Karpas-422 (cell line): ENCODE results near the gene IRAK4. TPM values are rescaled to one million over a fixed set of nuclear protein-coding genes. Genes with fewer than 3 reads are reported as not detected.

Experiments used
- DNase-seq: peaks from one replicate; pipeline ENCODE4 v3.0.0-alpha.2; 2015
- H2AFZ ChIP-seq: fragments of 200-600 bp; sonication (generic); 2 replicates; pipeline ENCODE4 v1.6.1; 2014; ENCODE audit warnings: antibody characterized with exemption, low read length, mixed read lengths
- H3K27ac ChIP-seq: fragments of 200-600 bp; sonication (generic); 2 replicates; pipeline ENCODE4 v1.5.1; 2014; ENCODE audit warnings: mild to moderate bottlenecking, low read length, moderate library complexity
- H3K27me3 ChIP-seq: fragments of 200-600 bp; sonication (generic); 2 replicates; pipeline ENCODE4 v1.6.1; 2014; ENCODE audit warnings: low read length, mixed read lengths
- H3K36me3 ChIP-seq: fragments of 200-600 bp; sonication (generic); 2 replicates; pipeline ENCODE4 v1.6.1; 2014; ENCODE audit warnings: low read length, mixed read lengths; ENCODE audit not compliant: insufficient read depth
- H3K4me1 ChIP-seq: fragments of 200-600 bp; sonication (generic); 2 replicates; pipeline ENCODE4 v1.6.1; 2014; ENCODE audit warnings: mild to moderate bottlenecking, low read length, mixed read lengths
- H3K4me2 ChIP-seq: fragments of 200-600 bp; sonication (generic); 2 replicates; pipeline ENCODE4 v1.6.1; 2014; ENCODE audit warnings: low read length, low read depth, mild to moderate bottlenecking; ENCODE audit not compliant: poor library complexity, severe bottlenecking
- H3K4me3 ChIP-seq: fragments of 200-600 bp; sonication (generic); 2 replicates; pipeline ENCODE4 v1.5.1; 2014; ENCODE audit warnings: mild to moderate bottlenecking, antibody characterized with exemption, low read length, mixed read lengths
- H3K79me2 ChIP-seq: fragments of 200-600 bp; sonication (generic); 2 replicates; pipeline ENCODE4 v1.6.1; 2014; ENCODE audit warnings: mild to moderate bottlenecking, low read length, mixed read lengths
- H3K9ac ChIP-seq: fragments of 200-600 bp; sonication (generic); 2 replicates; pipeline ENCODE4 v1.6.0; 2014; ENCODE audit warnings: low read length
- H3K9me2 ChIP-seq: fragments of 200-600 bp; sonication (generic), shearing (Covaris generic); replicated peaks from 2 replicates; pipeline ENCODE4 v1.6.0; 2014; ENCODE audit warnings: mild to moderate bottlenecking, low read length, moderate library complexity; ENCODE audit not compliant: insufficient read depth
- H3K9me3 ChIP-seq: fragments of 300-700, 200-600 bp; sonication (generic); 2 replicates; pipeline ENCODE4 v1.6.1; 2014; ENCODE audit warnings: low read length, mixed read lengths
- H4K20me1 ChIP-seq: fragments of 200-600 bp; sonication (generic); 2 replicates; pipeline ENCODE4 v1.6.1; 2014; ENCODE audit warnings: mild to moderate bottlenecking, antibody characterized with exemption, low read length, low read depth; ENCODE audit not compliant: insufficient read depth
- total RNA-seq: library from RNA; depleted of rRNA; stranded (reverse); fragments of >200 nt; shearing (Covaris generic); gene quantifications from 2 replicates; pipeline ENCODE4 v1.2.3, GENCODE V29; 2014; ENCODE audit warnings: low replicate concordance; rRNA removed

IRAK4 gene
- 31.0 and 53.6 TPM in 2 replicates for total RNA-seq

GRCh38 chr12:43758728-43759563, at the start of gene IRAK4, which contains the start of gene PUS7L:
Gene IRAK4, plus strand, starts transcription at chr12:43758951. Its CDS starts 9,161 bp downstream, at chr12:43768112.
Gene PUS7L, minus strand, starts transcription at chr12:43758790. Its CDS starts 3,545 bp downstream, at chr12:43755245.
- Histone ChIP-seq H3K4me1 (peaks cover 46% of the 10 kb centered on the region), H3K27ac (peak within 1 kb of the TSS; percentile 75), H3K79me2 (peaks cover 89% of the 10 kb centered on the region)

DNA sequence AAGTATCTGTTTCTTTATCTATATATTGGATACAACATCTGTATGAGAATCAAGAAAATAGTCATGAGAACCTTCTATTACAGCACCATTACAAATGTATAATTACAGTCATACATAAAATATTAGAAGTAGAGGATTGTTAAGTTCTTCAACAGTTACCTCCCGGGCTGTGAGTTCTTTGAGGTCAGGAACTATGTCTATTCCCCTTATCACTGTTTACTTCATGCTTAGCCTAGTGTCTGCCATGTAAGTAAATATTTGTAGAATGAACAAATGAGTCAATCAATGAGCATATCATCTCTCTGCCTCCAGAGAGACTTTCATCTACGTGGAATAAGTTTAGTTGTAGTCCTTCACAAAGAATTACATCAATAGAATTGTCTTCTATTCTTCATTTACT, 47.4 kb upstream of the IRAK4 start:
- no peaks in the 10 kb centered on the region for H3K27me3 ChIP-seq
- H3K9me3 ChIP-seq: no peaks in the 10 kb centered on the region
- no peak for DNase-seq
- H3K4me3 ChIP-seq: no peak overlapping the region
- no peaks in the 10 kb centered on the region for H3K9me2 ChIP-seq
- H3K27ac ChIP-seq: no peak overlapping the region
- H3K9ac ChIP-seq: no peak overlapping the region
- no peaks in the 10 kb centered on the region for H4K20me1 ChIP-seq
- no peaks in the 10 kb centered on the region for H3K79me2 ChIP-seq
- H3K36me3 ChIP-seq: no peaks in the 10 kb centered on the region
- H2AFZ ChIP-seq: no peak overlapping the region
- H3K4me2 ChIP-seq: no peak overlapping the region
- peaks cover 3% of the 10 kb centered on the region for H3K4me1 ChIP-seq

More at GRCh38 chr12:43758728-43759563, at the start of gene IRAK4, which contains the start of gene PUS7L:
- Histone ChIP-seq H3K27me3 (no peaks in the 10 kb centered on the region), H3K9ac (peak within 1 kb of the TSS; percentile 77), H3K9me2 (no peaks in the 10 kb centered on the region), H3K4me2 (peak within 1 kb of the TSS; percentile 97), H3K36me3 (peaks cover 18% of the 10 kb centered on the region), H3K9me3 (no peaks in the 10 kb centered on the region), H4K20me1 (no peaks in the 10 kb centered on the region), H3K4me3 (peak within 1 kb of the TSS; percentile 79), H2AFZ (peak within 1 kb of the TSS; percentile 31; the same call in 1 of the 2 replicates)
- DNase-seq: peak; percentile 99

DNA sequence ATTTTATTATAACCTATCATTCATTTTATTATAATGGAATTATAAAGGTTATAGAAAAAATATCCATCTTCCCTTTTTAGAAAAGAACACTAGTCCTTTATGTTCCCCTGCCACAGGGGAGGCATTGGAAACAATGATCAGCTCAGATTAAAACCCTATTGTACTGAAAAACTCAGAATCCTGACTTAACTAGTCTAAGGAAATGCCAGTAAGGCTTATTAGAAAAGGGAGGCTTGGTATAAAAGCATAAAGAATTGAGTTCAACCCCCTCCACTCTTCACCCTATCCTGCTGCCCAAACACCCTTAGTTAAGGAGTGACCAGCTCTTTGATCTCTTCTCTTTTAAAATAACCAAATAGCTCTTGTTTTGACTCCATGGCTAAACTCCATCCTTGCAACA, 36.1 kb upstream of the IRAK4 start:
- H3K4me3 ChIP-seq: no peak overlapping the region
- H3K9ac ChIP-seq: no peak overlapping the region
- H3K79me2 ChIP-seq: no peaks in the 10 kb centered on the region
- H3K4me1 ChIP-seq: peaks cover 16% of the 10 kb centered on the region
- H3K36me3 ChIP-seq: peaks cover 5% of the 10 kb centered on the region; the same call in 1 of the 2 replicates
- no peak for DNase-seq
- H3K4me2 ChIP-seq: no peak overlapping the region
- no peak overlapping the region for H2AFZ ChIP-seq
- H3K27me3 ChIP-seq: no peaks in the 10 kb centered on the region
- H3K9me2 ChIP-seq: no peaks in the 10 kb centered on the region
- H4K20me1 ChIP-seq: no peaks in the 10 kb centered on the region
- H3K9me3 ChIP-seq: no peaks in the 10 kb centered on the region
- H3K27ac ChIP-seq: no peak overlapping the region

DNA sequence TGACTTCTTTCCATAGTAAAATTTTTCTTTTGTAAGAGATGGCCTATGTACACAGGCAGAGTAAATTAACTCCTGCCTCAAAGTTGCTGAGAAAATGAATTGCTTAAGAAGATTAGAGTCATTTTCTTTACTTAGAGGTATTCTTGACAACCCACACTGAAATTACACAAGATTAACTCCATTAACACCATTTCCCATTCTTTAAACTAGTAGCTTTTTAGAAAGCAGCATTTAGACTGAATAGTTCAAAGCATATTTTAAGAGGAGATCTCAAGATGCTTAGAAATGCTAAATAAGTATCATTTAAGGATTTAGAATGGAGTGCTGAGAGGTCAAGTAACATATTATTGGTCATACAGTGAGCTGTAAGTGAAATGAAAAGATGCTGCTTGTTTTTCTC, 35.6 kb upstream of the IRAK4 start:
- Histone ChIP-seq H3K27ac (no peak overlapping the region), H3K9me3 (no peaks in the 10 kb centered on the region), H4K20me1 (no peaks in the 10 kb centered on the region), H3K4me2 (no peak overlapping the region), H3K4me3 (no peak overlapping the region), H3K27me3 (no peaks in the 10 kb centered on the region), H3K9ac (no peak overlapping the region), H3K36me3 (peaks cover 8% of the 10 kb centered on the region; the same call in 1 of the 2 replicates), H3K9me2 (no peaks in the 10 kb centered on the region), H3K79me2 (no peaks in the 10 kb centered on the region), H2AFZ (no peak overlapping the region), H3K4me1 (peaks cover 10% of the 10 kb centered on the region)
- DNase-seq: no peak

GRCh38 chr12:43728117-43728516, 30.6 kb upstream of the IRAK4 start:
- H3K4me1 ChIP-seq: peaks cover 8% of the 10 kb centered on the region
- no peaks in the 10 kb centered on the region for H3K9me3 ChIP-seq
- no peaks in the 10 kb centered on the region for H3K9me2 ChIP-seq
- peaks cover 15% of the 10 kb centered on the region; the same call in 1 of the 2 replicates for H3K36me3 ChIP-seq
- no peaks in the 10 kb centered on the region for H4K20me1 ChIP-seq
- H3K4me2 ChIP-seq: no peak overlapping the region
- no peak overlapping the region for H3K9ac ChIP-seq
- no peaks in the 10 kb centered on the region for H3K27me3 ChIP-seq
- no peak for DNase-seq
- no peak overlapping the region for H3K4me3 ChIP-seq
- H3K27ac ChIP-seq: no peak overlapping the region
- H3K79me2 ChIP-seq: no peaks in the 10 kb centered on the region
- no peak overlapping the region for H2AFZ ChIP-seq

- Histone ChIP-seq H2AFZ (no peak overlapping the region), H3K9me3 (no peaks in the 10 kb centered on the region), H3K4me2 (no peak overlapping the region), H3K27ac (no peak overlapping the region), H3K9me2 (no peaks in the 10 kb centered on the region), H4K20me1 (no peaks in the 10 kb centered on the region), H3K4me1 (peaks cover 8% of the 10 kb centered on the region), H3K36me3 (peaks cover 18% of the 10 kb centered on the region; the same call in 1 of the 2 replicates), H3K79me2 (no peaks in the 10 kb centered on the region), H3K4me3 (no peak overlapping the region), H3K27me3 (no peaks in the 10 kb centered on the region), H3K9ac (no peak overlapping the region)
- DNase-seq: no peak
Observed at GRCh38 chr12:43728698-43729097, 30.1 kb upstream of the IRAK4 start.

DNA sequence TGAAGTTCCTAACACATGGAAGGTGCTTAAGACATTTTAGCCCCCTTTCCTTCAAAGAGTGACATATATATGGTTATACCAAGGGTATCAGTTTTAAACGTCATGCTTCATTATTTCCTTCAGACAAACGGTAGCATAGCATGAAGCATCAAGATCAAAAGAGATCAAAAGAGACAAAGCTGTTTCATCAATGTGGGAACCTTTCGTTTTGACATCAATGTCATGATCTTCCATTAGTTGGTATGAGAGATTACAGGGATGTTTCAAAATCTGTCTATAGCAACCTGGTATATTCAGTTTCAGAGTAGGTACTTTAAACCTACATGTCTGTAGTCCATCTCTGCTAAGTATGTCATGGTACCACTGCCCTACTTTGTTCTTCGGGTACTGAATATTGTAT, 28.5 kb upstream of the IRAK4 start:
- Histone ChIP-seq H3K4me2 (no peak overlapping the region), H3K27me3 (no peaks in the 10 kb centered on the region), H3K27ac (no peak overlapping the region), H3K4me3 (no peak overlapping the region), H4K20me1 (no peaks in the 10 kb centered on the region), H2AFZ (no peak overlapping the region), H3K9me3 (no peaks in the 10 kb centered on the region), H3K4me1 (peaks cover 8% of the 10 kb centered on the region), H3K36me3 (peaks cover 28% of the 10 kb centered on the region; the same call in 1 of the 2 replicates), H3K9ac (no peak overlapping the region), H3K9me2 (no peaks in the 10 kb centered on the region), H3K79me2 (no peaks in the 10 kb centered on the region)
- DNase-seq: no peak

- Histone ChIP-seq H3K36me3 (peaks cover 45% of the 10 kb centered on the region), H3K4me2 (no peak overlapping the region), H3K79me2 (no peaks in the 10 kb centered on the region), H3K27me3 (no peaks in the 10 kb centered on the region), H3K9me2 (no peaks in the 10 kb centered on the region), H3K27ac (no peak overlapping the region), H3K9me3 (no peaks in the 10 kb centered on the region), H4K20me1 (no peaks in the 10 kb centered on the region), H2AFZ (no peak overlapping the region), H3K4me1 (no peaks in the 10 kb centered on the region), H3K9ac (no peak overlapping the region), H3K4me3 (no peak overlapping the region)
- DNase-seq: no peak
Observed at GRCh38 chr12:43733687-43734086, 25.1 kb upstream of the IRAK4 start.
